Activated gamma-delta T cell (primary cell): ENCODE measurements around the gene CAMKMT.

Experiments used
- DNase-seq: peaks from one replicate; lab custom pipeline; 2025; lab: John Stamatoyannopoulos, UW

Gene CAMKMT

DNA sequence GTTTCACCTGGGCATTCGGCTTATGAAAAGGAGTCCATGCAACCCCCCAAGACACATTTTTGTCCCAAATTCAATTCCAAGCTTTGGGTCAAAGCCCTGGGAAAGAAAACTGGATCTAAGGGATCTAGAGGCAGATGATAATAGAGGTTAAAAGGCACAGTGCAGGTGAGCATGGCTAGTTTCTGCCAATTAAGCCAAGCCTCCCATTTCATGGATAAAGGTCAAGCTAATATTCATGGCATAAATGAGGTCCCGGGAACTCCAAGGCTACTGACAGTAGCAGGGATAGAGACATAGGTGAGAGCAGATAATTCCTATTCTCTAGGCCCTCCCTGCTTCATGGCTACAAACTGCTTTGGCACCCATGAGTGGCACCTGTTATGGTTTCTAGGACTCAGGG is 83.1 kb downstream of the CAMKMT start:
- DNase-seq: no peak

DNA sequence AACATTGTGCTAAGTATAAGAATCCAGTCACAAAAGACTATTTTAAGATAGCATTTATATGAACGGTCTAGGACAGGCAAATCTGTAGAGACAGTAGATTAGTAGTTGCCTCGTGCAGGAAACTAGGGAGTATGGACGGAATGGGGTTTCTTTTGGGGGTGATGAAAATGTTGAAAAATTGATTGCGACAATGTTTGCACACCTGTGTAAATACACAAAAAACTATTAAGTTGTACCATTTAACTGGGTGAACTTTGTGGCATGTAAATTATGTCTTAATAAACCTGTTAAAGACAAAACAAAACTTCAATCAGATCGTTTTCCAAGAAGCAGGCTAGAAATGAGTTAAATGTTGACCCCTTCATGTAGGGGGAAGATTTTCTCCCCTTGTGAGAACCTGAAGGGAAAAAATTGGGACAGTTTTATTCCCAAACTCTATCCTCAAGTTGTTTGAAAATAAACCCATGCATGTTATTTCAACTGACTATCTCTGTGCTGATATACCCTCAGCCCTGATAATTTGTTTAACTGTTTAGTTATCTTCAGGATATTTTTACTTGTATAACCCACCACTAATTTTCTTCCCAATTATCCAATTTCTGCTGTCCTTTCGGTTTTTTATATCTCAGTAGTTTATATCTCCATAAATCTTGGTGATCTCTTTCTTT is 87.2 kb downstream of the CAMKMT start:
- no peak for DNase-seq

DNA sequence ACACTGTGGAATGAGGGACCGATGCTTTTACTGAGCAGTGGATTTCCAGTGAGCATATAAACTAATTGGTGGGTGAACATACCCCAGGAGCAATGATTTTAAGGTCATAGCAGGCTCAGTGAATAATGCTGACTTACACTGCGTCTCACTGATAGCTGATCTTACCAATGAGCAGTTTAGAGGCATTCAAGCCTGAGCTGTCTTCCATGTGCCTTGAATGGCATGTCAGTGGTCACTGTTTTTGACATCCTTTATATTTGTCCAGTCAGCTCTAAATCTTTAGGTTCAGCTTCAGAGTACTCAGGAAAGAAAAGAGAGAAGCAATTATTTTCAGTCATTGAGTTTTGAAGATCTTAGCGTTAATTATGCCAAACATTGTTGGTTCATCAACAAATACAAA is 88.3 kb downstream of the CAMKMT start:
- no peak for DNase-seq

DNA sequence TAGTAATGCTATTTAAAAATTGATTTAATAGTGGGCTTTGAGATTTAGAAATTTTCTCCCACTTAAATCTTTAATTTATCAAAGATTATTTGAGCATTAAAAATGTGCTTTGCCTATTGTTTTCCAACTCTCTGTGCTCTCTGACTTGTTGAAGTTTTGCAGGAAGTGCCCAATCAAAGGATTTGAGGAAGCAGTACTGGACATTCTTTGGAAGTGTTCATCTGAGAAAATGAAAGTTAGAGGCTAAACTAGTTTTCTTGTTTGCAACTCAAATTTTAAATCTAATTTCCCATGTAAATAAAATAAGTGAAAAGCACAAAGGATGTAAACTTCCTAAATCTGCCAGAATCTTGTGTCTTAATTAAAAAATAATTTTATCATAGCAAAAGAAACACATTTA is 89.1 kb downstream of the CAMKMT start:
- DNase-seq: no peak

DNA sequence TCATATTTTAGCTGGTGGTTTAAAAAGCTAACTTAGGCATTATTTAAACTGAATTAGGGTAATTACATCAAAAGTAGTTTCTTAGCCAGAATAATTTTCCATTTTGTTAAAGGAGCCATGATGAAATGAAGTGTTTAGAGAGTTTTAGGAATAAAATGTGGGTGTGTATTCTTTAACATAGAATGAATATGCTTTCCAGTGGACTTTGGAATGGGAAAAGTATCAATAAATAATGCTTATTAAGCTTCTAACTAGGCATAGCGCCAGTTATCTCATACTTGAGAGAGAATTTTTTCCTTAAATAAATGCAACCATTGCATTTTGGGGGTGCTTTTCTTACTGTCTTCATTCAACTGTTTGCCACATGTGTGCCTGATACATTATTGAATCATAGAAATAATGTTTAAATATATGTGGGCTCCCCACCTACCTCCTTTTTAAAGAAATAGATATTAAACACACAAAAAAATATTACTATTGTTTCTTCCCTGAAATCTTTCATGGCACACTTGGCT is 90.4 kb downstream of the CAMKMT start:
- no peak for DNase-seq

DNA sequence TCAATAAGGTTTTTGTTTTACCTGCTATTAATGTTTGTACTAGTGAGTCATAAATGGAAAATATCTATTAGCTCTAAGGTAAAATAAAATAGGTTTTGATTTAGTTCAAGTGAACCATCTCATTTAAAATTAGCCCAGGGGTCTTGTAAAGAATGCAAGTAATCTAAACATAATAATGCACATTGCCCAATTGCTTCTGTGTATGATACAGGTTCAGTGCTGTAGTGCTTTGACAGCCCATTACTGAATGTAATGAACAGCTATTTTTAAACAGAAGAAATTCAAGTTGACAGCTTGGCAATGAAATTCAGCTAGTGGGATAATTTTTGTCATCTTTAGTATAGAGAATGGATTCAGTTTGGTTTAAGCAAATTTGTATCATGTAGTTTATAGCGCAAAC is 91.5 kb downstream of the CAMKMT start:
- DNase-seq: no peak

DNA sequence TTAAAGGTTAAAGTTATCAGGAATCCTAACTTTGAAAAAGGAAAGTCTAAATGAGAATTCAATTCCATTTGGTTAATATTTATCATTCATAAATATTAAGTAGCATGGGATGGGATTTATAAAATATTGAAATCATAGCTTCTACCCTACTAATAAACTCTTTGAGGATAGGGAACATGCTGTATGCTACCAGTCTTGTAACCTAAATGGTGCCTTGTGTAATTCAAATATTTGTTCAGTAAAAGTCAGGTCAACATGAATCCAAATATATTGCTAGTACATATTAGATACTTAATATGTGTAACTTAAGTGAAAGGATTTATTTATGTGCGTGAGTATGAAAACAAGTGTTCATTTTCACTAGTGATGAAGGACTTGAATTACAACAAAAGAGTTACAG is 94.1 kb downstream of the CAMKMT start:
- no peak for DNase-seq

DNA sequence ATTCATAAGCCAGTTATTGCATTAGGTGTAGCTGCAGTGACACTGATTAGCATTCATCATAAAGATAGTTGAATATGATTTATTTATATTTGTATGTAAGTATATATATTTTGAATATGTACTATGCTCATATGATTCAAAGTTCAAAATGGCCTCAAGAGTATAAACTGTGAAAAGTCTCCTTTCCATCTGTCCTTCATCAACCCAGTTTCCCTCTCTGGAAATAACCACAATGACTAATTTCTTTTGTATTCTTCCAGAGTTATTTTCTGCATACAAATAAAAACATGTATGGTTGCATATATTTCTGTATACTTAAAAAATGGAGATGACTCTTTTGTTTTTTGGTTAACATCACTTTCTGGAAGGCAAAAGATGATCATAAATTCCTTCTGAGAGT is 95.2 kb downstream of the CAMKMT start:
- DNase-seq: no peak

DNA sequence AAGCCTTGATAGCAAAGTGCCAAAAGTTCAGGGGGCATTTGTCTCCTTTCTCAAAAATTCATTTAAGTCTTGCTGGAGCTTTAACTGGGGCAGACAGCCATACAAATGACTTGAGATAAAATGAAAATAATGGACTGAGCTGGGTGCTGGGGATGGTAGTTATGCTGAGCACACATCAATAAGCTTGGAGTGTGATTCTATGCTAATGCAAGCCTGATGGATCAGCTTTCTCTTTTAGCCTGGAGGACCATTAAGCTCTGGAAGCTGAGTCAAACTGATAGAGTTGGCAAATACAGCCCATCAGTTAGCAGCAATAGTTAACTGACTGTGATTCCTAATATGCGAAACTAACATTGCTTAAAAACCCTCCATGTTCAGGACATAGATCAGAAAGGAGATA is 98.0 kb downstream of the CAMKMT start:
- no peak for DNase-seq

DNA sequence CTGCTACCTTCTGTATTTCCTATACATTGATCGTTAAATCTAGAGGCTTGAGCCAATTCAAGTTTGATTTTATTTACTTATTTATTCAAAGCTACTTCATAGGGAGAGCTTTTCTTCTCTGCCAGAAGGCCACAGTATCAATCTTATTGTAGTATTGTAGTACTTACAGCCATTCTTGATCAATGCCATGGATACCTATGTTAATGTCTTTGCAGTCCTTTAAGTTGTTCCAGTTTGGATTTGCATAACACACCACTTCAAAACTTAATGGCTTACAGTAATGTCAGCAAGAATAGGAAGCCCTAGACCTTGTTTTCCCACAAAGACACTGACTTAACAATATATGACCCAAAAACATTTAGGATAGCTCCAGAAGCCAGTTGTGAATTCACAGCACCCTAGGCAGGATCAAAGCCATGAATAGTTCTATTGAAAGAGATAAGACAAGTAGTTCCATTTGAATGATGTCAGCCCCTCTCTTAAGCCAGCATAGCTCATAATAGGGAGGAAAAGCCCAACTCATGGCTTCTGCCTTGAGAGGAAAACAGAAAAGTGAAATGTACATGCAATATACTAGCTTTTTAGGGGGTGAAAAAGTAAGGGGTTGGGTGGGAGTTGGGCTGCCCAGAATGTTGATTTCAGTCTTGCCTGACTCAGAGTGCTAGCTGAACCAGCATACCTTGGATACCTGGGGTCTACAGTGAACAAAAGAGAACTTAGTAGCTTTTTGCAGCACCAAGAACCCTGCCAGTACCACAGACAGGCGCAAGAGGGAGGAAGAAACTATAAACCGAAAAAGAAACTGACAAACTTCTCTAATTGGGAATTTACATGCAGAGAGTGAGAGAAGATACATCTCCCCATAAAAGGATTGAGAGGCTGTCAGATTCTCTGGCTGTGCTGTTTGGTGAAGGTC is 101.4 kb downstream of the CAMKMT start:
- DNase-seq: no peak

DNA sequence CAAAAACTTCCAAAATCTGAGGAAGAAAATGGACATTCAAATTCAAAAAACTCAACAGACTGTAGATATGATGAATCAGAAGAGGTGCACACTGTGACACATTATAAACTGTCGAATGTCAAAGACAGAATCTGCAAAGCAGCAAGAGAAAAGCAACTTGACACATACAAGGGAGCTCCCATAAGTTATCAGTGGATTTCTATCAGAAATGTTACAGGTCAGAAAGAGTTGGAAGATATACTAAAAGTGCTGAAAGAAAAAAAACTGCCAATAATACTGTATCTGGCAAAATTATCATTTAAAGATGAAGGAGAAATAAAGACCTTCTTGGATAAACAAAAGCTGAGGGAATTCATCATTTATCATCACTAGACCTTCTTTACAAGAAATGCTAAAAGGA is 102.7 kb downstream of the CAMKMT start:
- DNase-seq: no peak

DNA sequence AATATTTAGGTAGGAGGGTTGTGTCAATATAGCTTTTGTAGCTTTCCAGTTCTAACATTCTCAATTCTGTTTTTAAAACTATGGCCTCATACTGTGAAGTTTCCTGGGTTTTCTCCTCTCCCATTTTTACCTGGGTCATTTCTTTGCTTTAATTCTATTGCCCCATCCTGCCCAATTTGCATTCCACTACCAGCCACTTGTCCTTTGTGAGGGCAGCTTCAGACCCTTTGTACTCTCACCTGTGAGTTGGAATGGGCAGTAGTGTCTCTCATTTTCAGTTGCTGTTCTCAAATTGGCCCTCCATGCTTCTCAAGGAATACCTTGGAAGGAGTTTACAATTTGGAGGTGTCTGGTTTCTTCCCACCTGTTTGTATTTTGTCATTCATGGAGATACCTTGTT is 108.4 kb downstream of the CAMKMT start:
- DNase-seq: no peak

DNA sequence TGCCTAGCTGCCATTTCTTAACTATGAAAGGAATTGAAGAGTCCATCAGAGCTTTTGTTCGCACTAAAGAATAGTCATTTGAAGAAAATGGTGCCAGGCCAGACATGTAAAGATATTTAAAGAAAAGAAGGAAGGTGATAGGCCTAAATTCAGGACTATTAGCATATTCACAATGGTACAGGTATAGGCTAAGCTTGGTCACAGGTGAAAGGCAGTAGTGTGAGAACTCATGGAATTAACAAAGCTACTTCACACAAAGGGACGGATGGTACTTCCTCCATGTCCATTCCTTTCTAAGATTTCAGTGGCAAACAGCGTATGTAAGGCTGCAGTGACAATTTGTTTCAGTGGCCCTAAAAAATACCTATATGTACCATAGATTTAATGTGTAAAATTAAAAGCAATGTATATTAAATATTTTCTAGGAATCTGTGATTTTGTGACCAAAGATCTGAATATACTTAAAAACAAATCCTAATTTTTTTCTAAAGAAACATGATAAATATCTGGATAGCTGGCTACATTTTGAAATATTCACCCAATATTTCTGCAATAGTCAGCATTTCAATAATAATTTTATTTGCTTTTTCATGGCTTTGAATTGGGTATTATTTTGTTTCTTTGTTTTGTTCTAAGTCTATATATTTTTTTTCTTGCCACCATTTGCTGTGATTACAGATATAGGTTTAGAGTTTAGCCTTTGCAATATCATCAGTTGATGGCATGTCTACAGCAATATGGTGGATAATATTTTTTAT is 116.1 kb downstream of the CAMKMT start:
- no peak for DNase-seq

DNA sequence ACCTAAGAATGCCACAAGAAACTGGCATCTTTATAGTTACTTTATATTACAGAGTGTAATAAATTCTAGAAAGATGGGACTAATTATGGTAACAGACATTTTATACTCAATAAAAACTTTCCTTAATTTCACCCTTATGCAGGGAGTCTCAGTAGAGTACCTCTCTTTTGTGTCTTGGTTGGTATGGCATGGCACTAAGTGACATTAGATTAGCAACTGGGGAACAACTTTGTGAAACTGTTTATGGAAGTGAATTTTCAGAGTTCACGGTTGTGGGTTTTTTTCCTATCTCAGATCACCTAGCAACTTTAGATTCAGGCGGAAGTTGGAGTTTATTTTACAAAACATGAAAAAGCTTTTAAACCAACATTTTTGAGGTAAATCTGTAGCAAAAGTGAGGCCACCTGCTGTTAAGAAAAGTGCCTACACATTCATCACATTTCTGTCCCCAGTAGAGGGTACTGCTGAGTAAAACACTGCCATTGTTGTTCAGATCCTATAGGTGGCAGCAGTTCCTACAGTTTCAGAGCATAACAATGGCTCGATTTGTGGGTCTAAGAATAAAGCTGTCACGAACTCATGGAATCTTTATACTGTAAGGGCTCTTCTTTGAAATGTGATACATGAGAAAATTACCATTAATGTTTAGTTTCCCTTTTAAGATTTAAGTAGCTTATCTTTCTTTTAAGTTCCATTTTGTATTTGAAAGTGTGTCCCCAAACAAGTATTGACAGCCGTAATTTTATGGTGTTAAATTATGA is 117.6 kb downstream of the CAMKMT start:
- DNase-seq: no peak

DNA sequence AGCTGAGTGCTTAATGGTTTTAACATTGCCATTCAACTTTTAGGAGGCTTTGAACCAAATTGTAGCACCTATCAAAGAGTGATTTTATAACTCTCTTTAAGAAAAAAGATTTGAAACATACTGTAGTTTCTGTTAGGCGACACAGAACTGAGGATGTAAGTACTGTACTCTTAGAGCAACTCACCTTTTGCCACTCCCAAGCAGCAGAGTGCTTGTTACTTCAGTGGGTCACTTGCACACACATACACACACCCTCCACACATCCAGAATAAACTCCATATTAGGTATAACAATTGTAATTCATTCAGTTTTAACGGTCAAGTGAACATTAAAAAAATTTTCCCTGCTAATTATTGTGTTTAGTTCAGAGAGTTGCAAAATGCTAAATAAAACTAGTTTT is 118.3 kb downstream of the CAMKMT start:
- no peak for DNase-seq

DNA sequence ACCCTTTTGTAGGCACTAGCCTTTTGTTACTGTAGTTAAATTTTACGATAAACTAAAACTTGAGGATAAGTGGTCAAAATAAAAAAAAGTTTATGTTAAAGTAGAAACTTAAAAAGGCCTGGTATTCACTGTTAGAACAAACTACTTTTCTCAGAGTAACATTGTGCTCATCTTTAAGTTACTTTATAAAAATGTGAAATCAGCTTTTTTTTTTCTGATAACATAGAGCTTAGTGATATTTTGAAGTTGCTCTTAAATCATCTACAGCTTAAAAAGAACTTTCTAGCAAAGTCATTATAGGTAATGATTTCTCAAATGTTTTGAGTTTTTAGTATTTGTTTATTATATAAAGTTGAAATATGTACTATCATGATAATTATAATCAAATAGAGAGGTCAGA is 125.3 kb downstream of the CAMKMT start:
- DNase-seq: no peak

DNA sequence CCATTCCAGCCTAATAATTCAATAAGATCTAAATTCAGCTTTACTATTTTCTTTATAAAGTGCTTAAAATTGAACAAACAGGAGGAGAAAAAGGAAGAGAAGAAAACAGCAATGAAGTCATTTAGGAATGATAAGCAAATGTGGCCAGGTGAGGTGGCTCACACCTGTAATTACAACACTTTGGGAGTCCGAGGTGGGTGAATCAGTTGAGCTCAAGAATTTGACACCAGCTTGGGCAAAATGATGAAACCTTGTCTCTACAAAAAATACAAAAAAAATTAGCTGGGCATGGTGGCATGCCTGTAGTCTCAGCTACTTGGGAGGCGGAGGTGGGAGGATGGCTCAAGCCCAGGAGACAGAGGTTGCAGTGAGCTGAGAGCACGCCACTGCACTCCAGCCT is 129.0 kb downstream of the CAMKMT start:
- no peak for DNase-seq

DNA sequence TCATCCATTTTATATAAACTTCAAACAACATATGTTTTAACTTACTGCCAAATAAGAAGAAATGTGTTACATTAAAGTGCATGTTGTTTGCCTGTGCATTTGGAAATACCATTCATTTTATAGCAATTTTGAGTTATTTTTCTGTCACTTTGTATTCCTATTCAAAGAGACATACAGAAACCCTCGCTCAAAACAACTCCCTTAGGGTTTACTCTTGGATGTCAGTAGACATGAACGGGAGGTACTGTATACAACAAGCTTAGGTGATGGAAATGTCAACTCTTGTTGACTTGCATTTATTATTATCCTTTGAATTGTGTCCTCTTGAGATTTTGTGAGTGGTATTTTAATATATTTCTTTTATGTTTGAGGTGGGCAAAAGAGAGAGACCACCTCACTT is 132.3 kb downstream of the CAMKMT start:
- no peak for DNase-seq

DNA sequence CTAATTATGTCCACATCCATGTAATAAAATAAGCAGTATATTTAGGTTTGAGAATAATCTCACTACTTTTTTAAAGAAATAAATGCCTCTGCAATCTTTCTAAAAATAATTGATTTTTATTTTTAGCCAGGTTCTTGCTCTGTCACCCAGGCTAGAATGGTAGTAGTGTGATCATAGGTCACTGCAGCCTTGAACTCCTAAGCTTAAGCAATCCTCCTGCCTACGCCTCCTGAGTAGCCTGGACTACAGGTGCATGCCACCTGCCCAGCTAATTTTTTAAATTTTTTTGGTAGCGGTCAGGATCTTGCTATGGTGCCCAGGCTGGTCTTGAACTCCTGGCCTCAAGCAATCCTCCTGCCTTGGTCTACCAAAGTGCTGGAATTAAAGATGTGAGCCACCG is 133.3 kb downstream of the CAMKMT start:
- DNase-seq: no peak

DNA sequence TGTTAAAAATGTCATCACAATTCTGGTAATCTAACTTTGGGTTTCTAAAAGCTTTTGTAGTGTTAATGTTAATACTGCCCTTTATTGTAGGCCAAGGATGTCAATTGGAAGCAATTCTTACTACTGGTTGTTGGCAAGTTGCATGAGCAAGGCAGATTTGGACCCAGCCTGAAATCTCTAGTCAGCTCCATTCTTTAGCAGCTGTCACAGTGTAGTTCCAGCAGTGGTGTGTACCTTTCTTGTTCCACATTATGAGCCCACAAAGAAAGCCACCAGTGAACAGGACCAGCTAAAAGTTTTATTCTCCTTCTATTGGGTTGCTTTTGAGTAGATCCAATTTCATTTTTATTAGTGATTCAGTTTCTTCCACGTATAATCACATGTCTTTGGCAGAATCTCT is 133.8 kb downstream of the CAMKMT start:
- no peak for DNase-seq

DNA sequence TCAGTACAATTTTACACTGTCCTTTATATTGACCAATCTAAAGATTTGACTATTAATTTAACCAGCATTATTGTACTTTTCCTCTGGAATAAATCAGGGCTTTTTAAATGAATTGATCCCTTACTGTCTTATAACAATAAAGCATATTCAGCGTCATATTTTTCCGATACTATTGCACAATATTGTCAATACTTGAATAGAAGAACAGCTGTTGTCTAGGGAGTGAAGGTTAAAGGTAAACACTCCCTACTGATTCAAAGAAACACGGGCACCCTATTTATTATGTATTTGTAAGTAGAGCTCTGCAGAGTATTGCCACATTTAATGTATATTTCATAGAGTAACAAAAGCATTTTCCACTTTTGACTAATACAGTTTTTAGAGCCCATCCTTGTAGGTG is 134.4 kb downstream of the CAMKMT start:
- DNase-seq: no peak

DNA sequence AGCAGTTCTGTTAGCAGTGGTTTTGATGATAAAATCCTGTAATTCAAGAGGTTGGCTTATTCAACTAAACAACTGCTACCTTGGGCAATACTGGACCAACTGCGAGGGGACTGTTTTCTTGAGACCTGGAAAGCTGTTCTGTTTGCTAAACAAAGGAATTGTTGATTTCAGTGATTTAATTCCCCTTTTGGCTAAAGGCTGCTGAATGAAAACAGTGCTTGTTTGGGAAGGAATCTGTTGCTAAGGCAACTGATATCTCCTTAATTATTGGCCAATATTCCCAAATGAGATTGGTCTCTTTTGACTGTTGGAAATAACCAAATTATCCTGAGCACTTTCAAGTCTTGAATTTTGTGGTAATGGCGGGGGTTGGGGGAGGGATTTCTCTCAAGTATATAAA is 136.8 kb downstream of the CAMKMT start:
- no peak for DNase-seq
